HG02759 (cell line): Measurements from ENCODE around the gene GABARAPL1.
"Not testable (repeated sequence)": the region's sequence is repeated elsewhere in the genome, so short reads cannot be mapped to it uniquely, and the experiment has no call there.

Experiments used
- ATAC-seq: cut with Tn5 transposase; IDR thresholded peaks from one replicate; pipeline ENCODE4 v1.9.1; 2021; ENCODE audit warnings: mild to moderate bottlenecking, moderate library complexity; ENCODE audit not compliant: unreplicated experiment

GABARAPL1 gene

DNA sequence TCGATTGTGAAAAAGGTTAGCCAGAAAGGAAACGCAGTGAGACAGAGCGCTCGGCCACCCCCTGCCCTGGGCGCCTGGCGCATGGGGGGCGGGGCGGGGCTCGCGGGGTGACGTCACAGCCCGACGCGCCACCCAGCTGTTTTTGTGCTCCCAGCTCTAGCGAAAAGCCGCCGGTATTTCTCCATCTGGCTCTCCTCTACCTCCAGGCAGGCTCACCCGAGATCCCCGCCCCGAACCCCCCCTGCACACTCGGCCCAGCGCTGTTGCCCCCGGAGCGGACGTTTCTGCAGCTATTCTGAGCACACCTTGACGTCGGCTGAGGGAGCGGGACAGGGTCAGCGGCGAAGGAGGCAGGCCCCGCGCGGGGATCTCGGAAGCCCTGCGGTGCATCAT, at the start of gene GABARAPL1:
Gene GABARAPL1 (plus strand): TSS at position 139 of the 393 bp plus-strand sequence. CDS start 253 bp downstream, at position 392.
- peak; percentile 75 for ATAC-seq

DNA sequence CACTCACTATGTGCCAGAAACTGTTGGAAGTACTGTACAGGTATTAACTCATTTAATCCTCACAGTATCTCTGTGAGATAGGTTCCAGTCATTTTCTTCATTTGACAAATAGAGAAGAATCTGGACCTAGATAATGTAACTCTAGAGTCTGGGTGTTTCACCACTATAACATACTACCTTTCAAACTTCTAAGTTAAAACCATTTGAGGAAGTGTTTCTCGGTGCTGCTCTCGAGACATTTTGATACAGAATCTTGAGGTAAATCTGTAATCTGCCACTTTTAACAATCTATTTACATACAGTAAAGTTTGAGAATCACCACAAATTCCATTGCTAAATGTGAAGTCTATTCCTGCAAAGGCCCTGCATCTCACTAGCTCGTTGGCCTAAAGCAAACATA, 49.6 kb upstream of the GABARAPL1 start:
- no peak for ATAC-seq

DNA sequence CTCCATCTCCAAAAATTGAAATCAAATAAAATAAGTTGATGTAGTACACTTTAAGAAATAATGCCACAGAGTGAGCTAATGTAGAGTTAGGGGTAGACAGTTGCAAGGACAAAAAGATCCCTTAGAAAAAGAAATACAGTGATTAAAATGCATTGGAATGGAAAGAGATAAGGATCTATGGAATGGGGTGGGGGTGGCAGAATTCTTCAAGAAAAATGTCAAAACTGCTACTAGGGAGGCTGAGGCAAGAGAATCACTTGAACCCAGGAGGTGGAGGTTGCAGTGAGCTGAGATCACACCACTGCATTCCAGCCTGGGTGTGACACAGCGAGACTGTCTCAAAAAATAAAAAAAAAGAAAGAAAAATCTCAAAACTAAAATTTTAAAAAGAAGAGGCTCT, 47.3 kb upstream of the GABARAPL1 start:
- ATAC-seq, result no peak

DNA sequence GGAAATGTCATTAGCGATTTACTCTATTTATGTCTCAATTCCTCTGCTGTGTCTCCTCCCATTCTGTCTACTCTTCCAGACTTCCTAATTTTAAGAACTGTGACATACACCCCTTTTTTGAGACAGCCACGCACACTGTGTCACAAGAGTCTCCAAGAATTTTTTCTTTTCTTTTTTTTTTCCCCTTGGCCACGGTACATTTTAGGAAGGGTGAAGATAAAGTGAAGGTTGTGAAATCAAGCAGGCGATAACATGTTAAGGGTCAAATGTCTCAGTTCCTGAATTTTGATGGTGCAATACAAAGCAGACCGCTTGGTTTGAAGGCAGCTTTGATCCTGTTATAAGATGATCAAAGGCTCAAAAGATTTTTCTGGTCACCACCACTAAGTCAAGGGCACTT, 45.1 kb upstream of the GABARAPL1 start:
- ATAC-seq, result no peak

DNA sequence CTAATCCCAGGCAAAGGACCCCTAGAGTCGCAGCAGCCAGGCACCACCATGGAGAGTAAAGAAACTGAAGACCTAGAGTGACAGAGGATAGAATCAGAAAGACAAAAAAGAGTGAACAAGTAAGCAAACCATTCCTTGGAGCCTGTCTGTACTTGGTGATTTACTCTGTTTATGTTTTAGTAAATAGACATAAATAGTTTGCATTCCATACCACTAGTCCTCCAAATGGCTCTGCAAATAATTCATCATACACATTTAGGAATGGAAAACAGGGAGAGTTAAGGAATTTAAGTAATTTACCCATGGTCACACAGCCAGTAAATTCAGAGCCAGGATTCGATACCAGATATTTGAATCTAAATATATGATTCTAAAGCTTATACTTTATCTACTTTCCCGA, 43.6 kb upstream of the GABARAPL1 start:
- no peak for ATAC-seq

DNA sequence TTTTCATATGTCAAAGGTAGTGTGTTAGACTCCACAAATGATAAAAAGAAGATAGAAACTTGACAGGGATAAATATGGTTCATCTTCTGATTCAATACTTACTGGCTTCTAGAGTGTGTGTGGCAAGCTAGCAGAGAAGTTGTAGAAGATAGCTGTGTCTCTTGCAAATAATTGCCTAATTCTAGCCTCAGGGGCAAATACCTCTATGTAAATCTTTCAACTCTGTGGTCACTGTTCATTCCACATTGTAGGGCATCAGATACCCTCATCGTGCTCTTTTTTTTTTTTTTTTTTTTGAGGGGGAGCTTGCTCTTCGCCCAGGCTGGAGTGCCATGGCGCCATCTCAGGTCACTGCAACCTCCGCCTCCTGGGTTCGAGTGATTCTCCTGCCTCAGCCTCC, 42.5 kb upstream of the GABARAPL1 start:
- no peak for ATAC-seq

DNA sequence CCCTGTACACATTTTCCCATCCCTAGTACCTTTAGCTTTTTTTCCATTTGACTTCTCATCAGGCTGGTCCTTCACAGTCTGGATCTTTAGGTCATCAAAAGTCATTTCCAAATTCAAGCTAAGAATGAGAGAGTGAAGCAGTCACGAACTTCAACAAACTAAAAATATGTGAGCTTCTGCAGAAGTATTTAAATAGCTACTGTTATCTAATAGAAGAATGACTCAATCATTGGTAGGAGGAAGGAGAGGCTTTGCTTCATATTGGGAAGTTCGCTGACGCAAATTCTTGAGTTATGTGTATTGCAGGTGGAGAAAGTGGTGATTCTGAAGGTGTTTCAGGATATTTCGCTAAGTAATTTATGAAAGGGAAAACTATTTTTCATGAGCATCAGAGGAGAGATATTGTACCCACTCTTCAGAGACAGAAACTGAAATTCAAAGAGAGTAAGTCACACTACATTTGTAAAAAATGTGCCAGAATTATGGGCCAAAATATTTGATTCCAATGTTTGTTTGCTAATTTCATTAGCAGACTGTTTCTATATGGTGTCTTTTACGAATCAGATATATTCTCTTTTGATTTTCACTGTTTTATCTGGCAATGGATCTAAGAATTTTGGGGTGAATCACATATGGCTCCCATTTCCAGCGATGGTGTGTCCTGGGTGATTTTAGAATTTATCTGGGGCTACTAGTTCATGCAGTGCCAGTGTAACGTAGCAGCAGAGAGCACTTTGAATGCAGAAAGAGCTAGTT, 40.5 kb upstream of the GABARAPL1 start, which contains the start of gene OLR1:
Gene OLR1 (minus strand): TSS at position 160 of the 756 bp plus-strand sequence. CDS start 55 bp downstream, at position 105.
- no peak for ATAC-seq

DNA sequence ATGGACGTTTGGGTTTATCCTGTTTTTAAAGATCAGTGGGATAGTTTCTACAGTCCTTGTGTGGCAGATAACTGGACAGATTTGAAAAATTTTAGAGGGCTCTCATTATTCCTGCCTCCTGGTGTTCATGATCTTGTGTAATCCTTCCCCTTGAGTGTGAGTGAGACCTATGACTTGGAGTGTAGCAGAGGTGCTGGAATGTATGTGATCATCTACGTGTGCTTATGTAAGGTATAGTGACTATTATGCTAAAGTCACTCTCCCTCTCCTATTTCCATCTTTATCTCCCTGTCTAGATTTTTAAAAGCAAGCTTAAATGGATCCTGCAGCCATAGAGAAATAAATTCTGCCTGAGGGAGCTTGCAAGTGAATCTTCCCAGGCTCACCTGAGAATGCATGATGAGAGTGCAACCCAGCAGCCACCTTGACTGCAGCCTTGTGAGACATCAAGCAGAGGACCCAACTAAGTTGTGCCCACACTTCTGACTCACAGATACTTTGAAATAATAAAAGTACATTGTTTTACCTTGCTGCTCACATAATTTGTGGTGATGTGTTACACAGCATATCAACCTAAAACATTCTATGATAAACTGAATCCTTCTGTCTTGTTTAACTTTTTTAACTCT, 37.6 kb upstream of the GABARAPL1 start:
- ATAC-seq, result no peak

DNA sequence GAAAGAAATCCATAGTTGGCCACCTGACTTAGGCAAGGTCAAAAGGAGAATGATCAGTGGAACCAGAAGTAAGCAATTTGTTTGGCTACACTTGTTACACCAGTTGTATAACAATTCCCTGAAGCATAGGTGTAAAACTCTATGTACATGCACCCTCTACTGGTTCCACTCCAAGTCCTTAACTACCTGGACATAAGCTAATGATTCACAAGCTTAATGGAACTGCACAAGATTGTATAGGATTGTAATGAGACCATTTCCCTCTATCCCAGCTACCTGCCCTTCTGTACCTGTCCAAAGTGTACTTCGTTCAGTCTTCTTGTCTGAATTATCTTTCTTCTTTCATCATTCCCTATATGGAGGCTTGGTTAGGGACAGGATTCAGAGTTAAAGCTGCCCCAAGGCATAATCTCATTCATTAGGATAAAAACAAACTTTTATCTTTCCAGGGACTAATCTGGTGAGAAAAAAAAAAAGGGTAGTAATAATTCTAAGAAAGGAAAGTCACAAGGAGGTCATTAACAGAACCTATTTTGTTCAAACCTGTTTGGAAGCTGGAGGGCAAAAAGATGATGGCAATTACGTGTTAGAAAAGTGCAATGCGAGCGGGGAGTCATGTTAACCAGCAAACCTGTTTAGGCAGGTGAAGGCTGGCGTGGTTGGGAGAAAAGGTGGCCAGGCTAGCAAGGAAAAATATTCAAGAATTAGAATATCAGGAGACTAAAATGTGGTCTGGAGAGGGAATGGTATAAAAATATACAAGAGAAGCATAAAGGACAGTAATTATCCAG, 36.6 kb upstream of the GABARAPL1 start:
- no peak for ATAC-seq

DNA sequence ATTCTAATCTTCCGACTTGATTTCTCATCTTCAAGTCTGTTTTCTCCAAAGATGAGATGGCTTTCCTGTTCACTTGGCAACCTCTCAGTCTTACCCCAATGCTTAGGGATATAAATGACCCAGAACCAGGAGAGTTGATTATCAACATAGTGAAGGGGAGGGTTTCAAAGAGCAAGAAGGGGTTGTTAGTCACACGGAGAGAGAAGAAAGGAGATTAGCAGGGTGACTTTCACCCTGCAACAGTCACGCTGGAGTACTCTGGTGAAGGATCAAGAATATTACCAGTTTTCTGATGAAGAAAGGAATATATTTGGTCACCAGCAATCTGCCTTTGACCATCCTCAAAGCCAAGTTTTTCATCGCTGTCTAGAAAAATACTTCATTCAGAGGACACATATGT, 33.9 kb upstream of the GABARAPL1 start, which contains the start of gene TMEM52B:
Gene TMEM52B (plus strand): TSS at position 212 of the 400 bp plus-strand sequence. CDS start 543 bp downstream, outside the sequence.
- no peak for ATAC-seq

DNA sequence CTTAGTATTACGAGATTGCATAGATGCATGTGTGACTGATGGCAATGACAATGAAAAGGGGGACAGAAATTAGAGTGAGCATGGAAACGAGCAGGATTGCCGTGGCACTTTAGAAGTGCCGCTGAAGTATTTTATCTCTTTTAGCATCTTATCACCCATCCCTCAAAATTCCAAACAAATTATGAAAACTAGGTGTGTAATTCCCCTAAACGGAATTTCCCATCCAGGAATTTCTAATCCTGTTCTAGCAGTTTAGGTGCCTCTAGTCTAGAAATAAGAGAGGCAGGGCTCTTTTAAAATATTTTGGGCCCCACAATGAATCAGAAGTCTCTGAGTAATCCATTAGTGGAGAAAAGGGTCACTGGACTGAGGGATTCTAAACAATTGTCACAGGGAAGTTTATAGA, 32.9 kb upstream of the GABARAPL1 start:
- ATAC-seq, result no peak

DNA sequence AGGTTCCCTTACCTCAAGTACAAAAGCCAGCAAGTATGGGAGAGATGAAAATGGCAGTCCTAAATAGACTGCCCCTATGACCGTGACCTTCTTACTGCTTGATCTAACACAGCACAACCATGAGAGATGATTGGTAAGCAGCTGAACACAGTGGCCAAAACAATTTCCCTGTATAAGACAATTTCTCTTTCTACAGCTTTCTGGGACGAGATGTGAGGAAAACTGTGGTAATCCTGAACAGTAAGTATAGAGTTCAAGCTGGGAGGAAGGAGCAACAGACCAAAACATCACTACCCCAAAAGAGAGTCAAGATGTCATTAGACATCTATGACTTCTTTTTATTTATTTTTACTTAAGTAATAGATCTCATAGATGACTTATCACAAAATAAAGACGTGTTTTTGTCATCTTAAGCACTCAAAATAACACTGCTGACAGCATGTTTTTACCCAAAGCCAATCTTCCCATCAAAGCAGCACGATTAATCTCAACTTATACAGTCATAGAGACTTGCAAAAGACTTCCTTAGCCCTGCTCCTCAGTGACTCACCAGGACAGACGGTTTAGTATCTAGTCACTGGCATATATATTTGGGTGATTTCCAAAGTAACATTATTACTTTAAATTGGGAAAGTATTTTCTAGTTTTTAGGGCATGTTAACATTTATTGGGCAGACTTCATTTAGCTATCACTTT, 30.2 kb upstream of the GABARAPL1 start:
- no peak for ATAC-seq

DNA sequence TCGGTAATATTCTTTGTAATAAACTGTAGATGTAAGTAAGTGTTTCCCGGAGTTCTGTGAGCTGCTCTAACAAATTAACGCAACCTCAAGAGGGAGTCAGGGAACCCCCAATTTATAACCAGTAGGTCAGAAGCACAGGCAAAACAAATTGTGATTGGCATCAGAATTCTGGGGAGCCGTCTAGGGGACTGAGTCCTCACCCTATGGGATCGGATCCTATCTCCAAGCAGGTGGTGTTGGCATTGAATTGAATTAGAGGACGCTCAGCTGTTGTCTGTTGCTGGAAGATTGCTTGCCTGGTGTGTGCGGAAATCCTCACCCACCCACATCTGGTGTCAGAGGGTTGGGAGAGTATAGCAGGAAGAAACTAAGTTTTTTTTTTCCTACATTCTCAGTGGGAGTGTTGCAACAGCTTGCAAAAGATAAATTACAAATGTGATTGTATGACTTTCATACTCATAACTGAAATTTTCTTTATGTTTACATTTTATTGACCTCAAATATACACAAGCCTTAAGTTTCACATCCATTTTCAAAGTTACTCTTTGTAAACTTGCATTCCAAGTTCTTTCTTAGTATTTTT, 28.3 kb upstream of the GABARAPL1 start:
- ATAC-seq, result no peak

DNA sequence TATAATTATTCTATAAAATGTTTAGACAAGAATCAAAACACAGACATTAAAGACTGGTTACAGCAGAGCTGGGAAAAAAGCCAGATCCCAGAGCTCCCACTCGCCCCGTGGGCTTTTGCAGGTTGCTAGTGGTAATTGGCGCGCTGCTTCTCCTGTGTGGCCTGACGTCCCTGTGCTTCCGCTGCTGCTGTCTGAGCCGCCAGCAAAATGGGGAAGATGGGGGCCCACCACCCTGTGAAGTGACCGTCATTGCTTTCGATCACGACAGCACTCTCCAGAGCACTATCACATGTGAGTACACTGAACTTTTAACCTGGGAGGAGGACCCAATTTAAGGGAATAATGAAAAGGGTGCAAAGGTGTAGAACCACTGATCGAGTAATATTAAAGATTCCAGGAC, 26.4 kb upstream of the GABARAPL1 start:
- no peak for ATAC-seq

DNA sequence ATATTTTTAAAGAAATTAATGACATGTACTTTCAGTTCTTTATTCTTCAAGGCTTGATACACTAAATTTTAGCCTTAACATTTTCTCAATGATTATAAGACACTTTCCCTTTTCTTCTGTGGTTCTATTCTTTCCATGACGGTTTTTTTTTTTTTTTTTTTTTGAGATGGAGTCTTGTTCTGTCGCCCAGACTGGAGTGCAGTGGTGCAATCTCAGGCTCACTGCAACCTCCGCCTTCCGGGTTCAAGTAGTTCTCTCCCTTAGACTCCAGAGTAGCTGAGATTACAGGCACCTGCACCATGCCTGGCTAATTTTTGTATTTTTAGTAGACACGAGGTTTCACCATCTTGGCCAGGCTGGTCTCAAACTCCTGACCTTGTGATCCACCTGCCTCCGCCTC, 25.7 kb upstream of the GABARAPL1 start:
- ATAC-seq, result not testable (repeated sequence)

DNA sequence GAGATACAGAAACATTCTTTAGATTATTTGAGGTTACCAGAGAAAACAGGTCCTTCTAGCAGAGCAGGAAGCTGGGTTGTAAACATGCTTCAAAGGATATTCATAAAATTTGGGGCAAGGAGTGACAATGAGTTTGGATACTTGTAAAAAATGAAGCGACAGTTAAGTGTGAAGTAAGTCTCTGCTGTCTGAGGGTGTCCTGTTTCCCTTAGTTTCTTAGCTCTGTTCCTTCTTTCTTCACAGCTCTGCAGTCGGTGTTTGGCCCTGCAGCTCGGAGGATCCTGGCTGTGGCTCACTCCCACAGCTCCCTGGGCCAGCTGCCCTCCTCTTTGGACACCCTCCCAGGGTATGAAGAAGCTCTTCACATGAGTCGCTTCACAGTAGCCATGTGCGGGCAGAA, 23.0 kb upstream of the GABARAPL1 start:
- ATAC-seq, result no peak

DNA sequence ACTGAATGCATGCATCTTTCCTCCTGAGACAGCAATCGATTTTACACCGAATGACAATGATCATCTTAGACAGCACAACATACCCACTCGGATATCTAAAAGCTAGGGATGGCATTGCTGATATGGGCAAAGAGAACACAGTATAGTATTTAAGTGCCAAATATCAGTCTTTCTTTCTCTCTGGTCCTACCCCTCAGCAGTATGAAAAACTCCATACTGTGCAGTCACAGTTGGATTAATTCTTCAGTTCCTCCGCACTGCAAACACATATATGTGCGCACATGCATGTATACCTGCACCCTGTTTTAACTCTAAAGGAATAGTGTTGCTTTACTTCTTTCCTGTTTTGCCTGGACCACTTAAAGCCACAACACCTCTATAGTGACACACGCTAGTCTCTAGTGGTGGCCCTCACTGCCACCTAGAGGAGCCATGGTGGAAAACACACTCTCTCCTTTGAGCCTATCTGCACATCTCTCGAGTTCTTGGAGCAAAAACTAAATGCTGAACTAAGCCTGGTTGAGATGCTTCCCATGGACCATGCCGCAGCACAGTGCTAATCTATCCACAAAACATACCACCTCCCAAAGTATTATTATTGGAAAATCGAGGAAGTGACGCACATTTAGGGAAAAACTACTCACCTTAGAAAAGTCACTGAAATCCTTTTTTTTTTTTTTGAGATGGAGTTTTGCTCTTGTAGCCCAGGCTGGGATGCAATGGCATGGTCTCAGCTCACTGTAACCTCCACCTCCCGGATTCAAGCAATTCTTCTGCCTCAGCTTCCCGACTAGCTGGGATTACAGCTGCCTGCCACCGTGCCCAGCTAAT, 21.9 kb upstream of the GABARAPL1 start:
- ATAC-seq, result peak; percentile 89

DNA sequence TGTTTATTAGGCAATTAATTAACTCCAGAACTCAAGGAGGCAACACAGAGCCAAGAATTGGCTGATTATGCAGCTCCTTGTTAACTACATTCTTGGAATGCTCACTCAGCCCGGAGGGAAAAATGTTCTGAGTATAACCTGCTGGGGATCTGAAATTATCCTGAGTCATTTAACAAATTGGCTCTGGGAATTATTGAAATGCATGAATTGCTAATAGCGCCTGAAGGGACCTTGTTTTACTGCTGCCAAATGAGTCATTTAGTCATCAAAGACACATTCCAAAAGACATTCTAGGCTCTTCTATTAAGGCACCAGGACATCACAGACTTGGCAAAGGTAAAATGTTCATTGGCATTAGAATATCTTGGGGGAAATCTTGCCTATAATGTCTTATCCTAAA, 20.8 kb upstream of the GABARAPL1 start:
- ATAC-seq, result no peak

DNA sequence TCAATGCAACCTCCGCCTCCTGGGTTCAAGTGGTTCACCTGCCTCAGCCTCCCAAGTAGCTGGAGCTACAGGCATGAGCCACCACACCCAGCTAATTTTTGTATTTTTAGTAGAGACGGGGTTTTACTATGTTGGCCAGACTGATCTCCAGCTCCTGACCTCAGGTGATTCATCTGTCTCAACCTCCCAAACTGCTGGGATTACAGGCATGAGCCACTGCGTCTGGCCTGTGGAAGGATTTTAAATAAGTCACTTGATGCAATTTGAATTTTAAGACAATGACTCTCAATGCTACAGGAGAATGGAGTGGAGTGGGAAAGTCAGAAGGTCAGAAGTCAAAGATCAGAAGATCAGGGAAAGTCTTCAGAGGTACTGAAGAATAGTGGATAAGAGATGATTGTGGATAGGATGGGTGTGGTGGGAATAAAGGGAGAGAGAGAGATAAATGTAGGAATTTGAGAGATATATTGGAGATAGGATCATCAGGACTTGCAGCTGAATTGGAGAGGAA, 18.5 kb upstream of the GABARAPL1 start:
- no peak for ATAC-seq
